Bone marrow (tissue), 2 donors: ENCODE results near the gene WNT4.

Experiments used
- DNase-seq, 2 donors: peaks; one replicate each; lab custom pipeline; 2025; lab: John Stamatoyannopoulos, UW

Gene WNT4

GRCh38 chr1:22143065-22144033 is at the start of gene WNT4:
Gene WNT4 (minus strand): TSS chr1:22143097. CDS start chr1:22142922, 175 bp downstream.
- DNase-seq = no peak

- DNase-seq = no peak
Observed at GRCh38 chr1:22190731-22191130, 47.8 kb upstream of the WNT4 start.

GRCh38 chr1:22190251-22190650 is 47.4 kb upstream of the WNT4 start:
- no peak for DNase-seq

GRCh38 chr1:22189619-22190018 is 46.7 kb upstream of the WNT4 start:
- no peak for DNase-seq

- DNase-seq = no peak
Observed at GRCh38 chr1:22188914-22189313, 46.0 kb upstream of the WNT4 start.

- DNase-seq = no peak
Observed at GRCh38 chr1:22188436-22188835, 45.5 kb upstream of the WNT4 start.

GRCh38 chr1:22186311-22186710 is 43.4 kb upstream of the WNT4 start:
- DNase-seq = no peak

GRCh38 chr1:22184892-22185612 is 42.2 kb upstream of the WNT4 start:
- no peak for DNase-seq

GRCh38 chr1:22184454-22184853 is 41.6 kb upstream of the WNT4 start:
- DNase-seq = no peak

- no peak for DNase-seq
Observed at GRCh38 chr1:22182715-22183114, 39.8 kb upstream of the WNT4 start.

- no peak for DNase-seq
Observed at GRCh38 chr1:22179197-22179803, 36.4 kb upstream of the WNT4 start.

GRCh38 chr1:22177354-22178003 is 34.6 kb upstream of the WNT4 start:
- DNase-seq = no peak

GRCh38 chr1:22176258-22176657 is 33.4 kb upstream of the WNT4 start:
- DNase-seq = no peak

- DNase-seq = no peak
Observed at GRCh38 chr1:22174446-22175220, 31.7 kb upstream of the WNT4 start.

GRCh38 chr1:22171951-22172715 is 29.2 kb upstream of the WNT4 start:
- DNase-seq = no peak

GRCh38 chr1:22169816-22170215 is 26.9 kb upstream of the WNT4 start:
- DNase-seq = no peak

- no peak for DNase-seq
Observed at GRCh38 chr1:22168412-22168973, 25.6 kb upstream of the WNT4 start.

- no peak for DNase-seq
Observed at GRCh38 chr1:22166439-22166838, 23.5 kb upstream of the WNT4 start.

GRCh38 chr1:22164841-22165808 is 22.2 kb upstream of the WNT4 start:
- DNase-seq = no peak
